Activated naive CD4-positive, alpha-beta T cell treated with anti-CD3 and anti-CD28 coated beads, Interleukin-2, amount 10 ng/mL, durations not matched to agents 7 days and 5 days (primary cell): ENCODE measurements around the gene CDIP1.
A peak's percentile ranks its signal among the peaks of the same experiment; 100 is the strongest.
"Not testable (repeated sequence)": the region's sequence is repeated elsewhere in the genome, so short reads cannot be mapped to it uniquely, and the experiment has no call there.

Experiments used
- CTCF ChIA-PET: fragments of 350-600 bp; sonication (Branson Sonifier 250); formaldehyde crosslinking; loops from one replicate; lab custom pipeline; 2021; ENCODE audit warnings: antibody characterized with exemption; lab: Charles Lee
- DNase-seq: peaks from one replicate; pipeline ENCODE4 v3.0.0-alpha.2; 2020
- H3K27ac Mint-ChIP-seq: one replicate; pipeline ENCODE4 v1.8.0; 2021; ENCODE audit warnings: mild to moderate bottlenecking, moderate library complexity, mixed read lengths
- H3K27me3 Mint-ChIP-seq: one replicate; pipeline ENCODE4 v1.8.0; 2021; ENCODE audit warnings: mild to moderate bottlenecking, mixed read lengths
- H3K36me3 Mint-ChIP-seq: one replicate; pipeline ENCODE4 v1.8.0; 2021; ENCODE audit warnings: mixed read lengths
- H3K4me1 Mint-ChIP-seq: one replicate; pipeline ENCODE4 v1.8.0; 2021; ENCODE audit warnings: mixed read lengths
- H3K4me3 Mint-ChIP-seq: one replicate; pipeline ENCODE4 v1.8.0; 2021; ENCODE audit warnings: mild to moderate bottlenecking, moderate library complexity, mixed read lengths
- H3K9me3 Mint-ChIP-seq: one replicate; pipeline ENCODE4 v1.8.0; 2021; ENCODE audit warnings: mixed read lengths

The CDIP1 gene

GRCh38 chr16:4538350-4539235, at the start of gene CDIP1:
CDIP1 (minus strand) TSS chr16:4538773; CDS start chr16:4514130, 24,643 bp downstream.
- Mint-ChIP-seq H3K9me3 (peaks cover 14% of the 10 kb centered on the region), H3K4me3 (peak within 1 kb of the TSS; percentile 74), H3K27ac (peak within 1 kb of the TSS; percentile 84), H3K4me1 (peaks cover 44% of the 10 kb centered on the region), H3K36me3 (peaks cover 13% of the 10 kb centered on the region), H3K27me3 (peaks cover 22% of the 10 kb centered on the region)
- DNase-seq, result peak; percentile 96
- CTCF ChIA-PET, result interaction anchor here (0.9 to 1.3 kb wide), 4 partner anchors 9 to 31 kb away, joined by 3 to 4 read pairs (median 4); no protein-coding TSS in a partner anchor

GRCh38 chr16:4586291-4586690, 47.7 kb upstream of the CDIP1 start:
- Mint-ChIP-seq H3K9me3 (peaks cover 3% of the 10 kb centered on the region), H3K4me3 (no peak overlapping the region), H3K27me3 (peaks cover 41% of the 10 kb centered on the region), H3K36me3 (no peaks in the 10 kb centered on the region), H3K27ac (no peak overlapping the region), H3K4me1 (peaks cover 4% of the 10 kb centered on the region)
- CTCF ChIA-PET, result interaction anchor here (0.7 to 5.0 kb wide), 15 partner anchors 9 to 329 kb away, joined by 3 to 83 read pairs (median 4); no protein-coding TSS in a partner anchor
- no peak for DNase-seq

- H3K4me3 Mint-ChIP-seq, result no peak overlapping the region
- peaks cover 39% of the 10 kb centered on the region for H3K27me3 Mint-ChIP-seq
- H3K36me3 Mint-ChIP-seq, result no peaks in the 10 kb centered on the region
- peaks cover 4% of the 10 kb centered on the region for H3K4me1 Mint-ChIP-seq
- DNase-seq, result no peak
- CTCF ChIA-PET, result interaction anchor here (3.0 to 5.0 kb wide), 2 partner anchors 69 to 76 kb away, joined by 10 to 83 read pairs; no protein-coding TSS in a partner anchor
- H3K9me3 Mint-ChIP-seq, result peaks cover 3% of the 10 kb centered on the region
- H3K27ac Mint-ChIP-seq, result no peak overlapping the region
Observed at GRCh38 chr16:4583906-4584305, 45.3 kb upstream of the CDIP1 start.

GRCh38 chr16:4580250-4580649, 41.7 kb upstream of the CDIP1 start:
- peaks cover 5% of the 10 kb centered on the region for H3K27me3 Mint-ChIP-seq
- DNase-seq, result no peak
- H3K4me1 Mint-ChIP-seq, result no peaks in the 10 kb centered on the region
- CTCF ChIA-PET, result no interaction called here
- no peak overlapping the region for H3K4me3 Mint-ChIP-seq
- no peaks in the 10 kb centered on the region for H3K9me3 Mint-ChIP-seq
- H3K36me3 Mint-ChIP-seq, result no peaks in the 10 kb centered on the region
- no peak overlapping the region for H3K27ac Mint-ChIP-seq

GRCh38 chr16:4578961-4579530, 40.5 kb upstream of the CDIP1 start:
- CTCF ChIA-PET, result interaction anchor here (1.4 kb wide), 1 partner anchor 73 kb away, joined by 4 read pairs; no protein-coding TSS in a partner anchor
- Mint-ChIP-seq H3K27ac (no peak overlapping the region), H3K4me3 (no peak overlapping the region), H3K4me1 (peaks cover 9% of the 10 kb centered on the region), H3K9me3 (no peaks in the 10 kb centered on the region), H3K27me3 (peaks cover 4% of the 10 kb centered on the region), H3K36me3 (no peaks in the 10 kb centered on the region)
- DNase-seq, result no peak

- Mint-ChIP-seq H3K9me3 (no peaks in the 10 kb centered on the region), H3K27ac (no peak overlapping the region), H3K36me3 (no peaks in the 10 kb centered on the region), H3K4me1 (peaks cover 9% of the 10 kb centered on the region), H3K27me3 (peaks cover 10% of the 10 kb centered on the region), H3K4me3 (no peak overlapping the region)
- CTCF ChIA-PET, result no interaction called here
- no peak for DNase-seq
Observed at GRCh38 chr16:4576008-4576407, 37.4 kb upstream of the CDIP1 start.

DNA sequence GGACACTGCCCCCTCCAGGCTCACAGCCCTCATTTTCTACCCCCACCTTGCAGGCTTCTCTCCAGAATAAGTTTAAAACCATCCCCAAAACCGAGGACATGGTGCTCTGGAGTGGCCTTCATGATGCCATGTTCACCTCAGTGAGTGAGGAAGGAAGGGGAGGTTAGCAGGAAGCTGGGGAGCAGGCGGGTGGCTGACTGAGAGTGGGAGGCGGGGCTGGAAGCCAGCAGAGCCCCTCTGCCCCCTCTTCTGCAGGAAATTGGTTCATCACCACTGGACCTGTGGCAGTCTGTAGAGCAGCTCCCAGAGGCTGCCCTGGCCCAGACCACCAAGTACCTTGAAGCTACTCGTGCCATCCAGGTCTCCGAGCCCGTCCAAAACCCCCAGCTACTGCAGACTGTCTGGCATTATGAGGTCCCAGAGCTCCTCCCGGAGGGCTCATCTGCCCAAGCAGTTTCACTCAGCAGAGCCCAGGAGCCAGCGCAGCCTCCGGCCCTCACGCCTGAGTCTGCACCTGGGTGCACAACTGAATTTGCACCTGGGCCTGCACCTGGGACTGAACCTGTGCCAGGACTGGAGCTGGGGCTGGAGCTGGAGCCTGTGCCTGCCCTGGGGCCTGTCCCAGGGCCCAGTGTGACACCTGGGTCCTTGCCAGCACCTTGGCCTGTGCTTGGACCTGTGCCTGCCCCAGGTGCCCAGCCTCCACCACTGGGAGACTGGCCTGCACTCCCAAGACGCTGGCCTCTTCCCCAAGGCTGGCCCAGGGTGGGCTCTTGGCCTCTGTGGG, 36.5 kb upstream of the CDIP1 start:
- no peaks in the 10 kb centered on the region for H3K36me3 Mint-ChIP-seq
- peaks cover 9% of the 10 kb centered on the region for H3K4me1 Mint-ChIP-seq
- peak; percentile 26 for DNase-seq
- no peak overlapping the region for H3K4me3 Mint-ChIP-seq
- CTCF ChIA-PET, result interaction anchor here (1.1 to 2.0 kb wide), 3 partner anchors 11 to 70 kb away, joined by 3 to 5 read pairs (median 4); no protein-coding TSS in a partner anchor
- no peak overlapping the region for H3K27ac Mint-ChIP-seq
- H3K27me3 Mint-ChIP-seq, result peaks cover 11% of the 10 kb centered on the region
- H3K9me3 Mint-ChIP-seq, result no peaks in the 10 kb centered on the region

DNA sequence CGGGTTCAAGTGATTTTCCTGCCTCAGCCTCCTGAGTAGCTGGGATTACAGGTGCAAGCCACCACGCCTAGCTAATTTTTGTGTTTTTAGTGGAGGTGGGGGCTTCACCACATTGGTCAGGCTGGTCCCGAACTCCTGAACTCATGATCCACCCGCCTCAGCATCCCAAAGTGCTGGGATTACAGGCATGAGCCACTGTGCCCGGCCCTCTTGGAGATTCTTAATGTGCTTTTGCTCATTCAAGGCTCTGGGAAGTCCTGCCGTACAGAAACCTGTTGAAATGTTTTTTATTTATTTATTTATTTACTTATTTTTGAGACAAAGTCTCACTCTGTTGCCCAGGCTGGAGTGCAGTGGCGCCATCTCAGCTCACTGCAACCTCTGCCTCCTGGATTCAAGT, 35.4 kb upstream of the CDIP1 start:
- H3K4me3 Mint-ChIP-seq, H3K27me3 Mint-ChIP-seq, H3K27ac Mint-ChIP-seq, H3K36me3 Mint-ChIP-seq, DNase-seq, H3K9me3 Mint-ChIP-seq: not testable (repeated sequence)
- peaks cover 12% of the 10 kb centered on the region for H3K4me1 Mint-ChIP-seq
- CTCF ChIA-PET, result interaction anchor here (2.0 kb wide), 1 partner anchor 69 kb away, joined by 5 read pairs; no protein-coding TSS in a partner anchor

DNA sequence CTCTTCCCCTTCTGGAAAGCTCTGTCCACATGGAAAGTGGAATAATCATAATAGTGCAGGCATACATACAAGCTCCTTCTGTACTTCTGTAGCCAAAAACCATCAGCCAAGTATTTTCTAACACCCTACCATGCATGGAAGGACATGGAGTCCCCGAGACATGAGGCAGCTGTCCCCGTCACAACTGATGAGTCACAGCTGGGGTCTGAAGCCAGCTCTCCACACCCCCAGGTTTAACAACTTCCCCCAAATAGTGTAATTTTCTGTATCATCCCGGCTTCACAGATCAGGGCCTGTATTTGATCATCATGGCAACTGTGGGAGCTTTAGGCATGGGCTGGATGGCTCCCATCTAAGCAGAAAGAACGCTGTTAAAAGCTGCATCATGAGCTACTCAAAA, 34.1 kb upstream of the CDIP1 start:
- peaks cover 7% of the 10 kb centered on the region for H3K27me3 Mint-ChIP-seq
- H3K4me1 Mint-ChIP-seq, result peaks cover 12% of the 10 kb centered on the region
- H3K36me3 Mint-ChIP-seq, result no peaks in the 10 kb centered on the region
- H3K9me3 Mint-ChIP-seq, result no peaks in the 10 kb centered on the region
- H3K27ac Mint-ChIP-seq, result no peak overlapping the region
- H3K4me3 Mint-ChIP-seq, result no peak overlapping the region
- no peak for DNase-seq
- CTCF ChIA-PET, result interaction anchor here (1.4 kb wide), 1 partner anchor 66 kb away, joined by 5 read pairs; no protein-coding TSS in a partner anchor

DNA sequence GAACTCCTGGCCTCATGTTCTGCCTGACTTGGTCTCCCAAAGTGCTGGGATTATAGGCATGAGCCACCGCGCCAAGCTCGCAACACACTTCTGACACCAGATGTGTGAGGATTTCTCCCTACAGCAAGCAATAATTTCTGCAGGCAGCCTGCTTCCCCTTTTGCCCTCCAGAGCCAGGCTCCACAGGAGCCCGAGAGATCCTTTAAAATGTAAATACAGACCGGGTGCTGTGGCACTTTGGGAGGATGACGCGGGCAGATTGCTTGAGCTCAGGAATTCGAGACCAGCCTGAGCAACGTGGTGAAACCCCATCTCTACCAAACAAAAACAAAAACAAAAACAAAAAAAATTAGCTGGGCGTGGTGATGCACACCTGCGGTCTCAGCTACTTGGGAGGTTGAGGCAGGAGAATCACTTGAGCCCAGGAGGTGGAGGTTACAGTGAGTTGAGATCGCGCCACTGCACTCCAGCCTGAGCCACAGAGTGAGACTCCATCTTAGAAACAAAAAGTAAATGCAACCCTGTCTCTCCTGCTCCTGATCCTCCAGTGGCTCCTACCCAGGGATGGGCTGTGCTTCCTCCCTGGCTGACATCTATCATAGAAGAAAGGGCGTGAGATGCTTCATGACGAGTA, 32.2 kb upstream of the CDIP1 start:
- DNase-seq, result peak; percentile 14
- CTCF ChIA-PET, result interaction anchor here (1.0 to 1.4 kb wide), 2 partner anchors 56 to 64 kb away, joined by 4 read pairs; no protein-coding TSS in a partner anchor
- no peak overlapping the region for H3K27ac Mint-ChIP-seq

DNA sequence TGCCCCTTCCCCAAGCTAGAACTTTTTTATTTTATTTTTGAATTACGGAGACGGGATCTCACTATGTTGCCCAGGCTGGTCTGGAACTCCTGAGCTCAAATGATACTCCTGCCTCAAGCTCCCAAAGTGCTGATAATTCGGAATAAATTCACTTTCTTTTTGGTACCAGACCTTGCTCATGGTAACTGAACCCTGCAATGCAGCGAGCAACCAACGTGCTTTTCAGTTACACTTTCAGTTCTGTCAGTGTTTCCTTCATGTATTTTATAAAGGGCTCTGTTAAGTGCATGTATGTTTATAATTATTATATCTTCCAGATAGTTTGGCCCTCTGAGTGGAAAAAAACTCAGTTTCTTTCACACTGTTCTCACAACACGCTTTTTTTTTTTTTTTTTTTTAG, 31.5 kb upstream of the CDIP1 start:
- Mint-ChIP-seq H3K4me3 (no peak overlapping the region), H3K4me1 (peaks cover 10% of the 10 kb centered on the region), H3K27me3 (peaks cover 8% of the 10 kb centered on the region), H3K36me3 (no peaks in the 10 kb centered on the region), H3K27ac (no peak overlapping the region), H3K9me3 (no peaks in the 10 kb centered on the region)
- no peak for DNase-seq
- CTCF ChIA-PET, result interaction anchor here (1.4 kb wide), 1 partner anchor 63 kb away, joined by 4 read pairs; no protein-coding TSS in a partner anchor

More for the DNA sequence above, 32.2 kb upstream of the CDIP1 start:
- Mint-ChIP-seq H3K27me3 (peaks cover 7% of the 10 kb centered on the region), H3K36me3 (no peaks in the 10 kb centered on the region), H3K9me3 (no peaks in the 10 kb centered on the region), H3K4me1 (peaks cover 12% of the 10 kb centered on the region), H3K4me3 (no peak overlapping the region)

DNA sequence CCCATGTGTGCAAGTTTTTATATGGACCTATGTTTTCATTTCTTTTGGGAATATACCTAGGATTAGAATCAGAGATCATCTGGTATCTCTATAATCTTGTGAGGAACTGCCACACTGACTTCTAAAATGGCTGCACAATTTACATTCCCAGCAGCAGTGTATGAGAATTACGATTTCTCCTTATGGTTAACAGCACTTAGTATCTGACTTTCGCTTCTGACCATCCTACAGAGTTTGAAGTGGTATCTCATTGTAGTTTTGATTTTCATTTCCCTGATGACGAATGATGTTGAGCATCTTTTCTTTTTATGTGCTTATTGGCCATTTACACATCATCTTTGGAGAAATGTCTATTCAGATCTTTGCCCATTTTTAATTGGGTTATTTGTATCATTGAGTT, 27.6 kb upstream of the CDIP1 start:
- Mint-ChIP-seq H3K27me3 (peaks cover 25% of the 10 kb centered on the region), H3K4me1 (peaks cover 3% of the 10 kb centered on the region), H3K36me3 (no peaks in the 10 kb centered on the region), H3K4me3 (no peak overlapping the region), H3K27ac (no peak overlapping the region), H3K9me3 (no peaks in the 10 kb centered on the region)
- CTCF ChIA-PET, result no interaction called here
- DNase-seq, result no peak

DNA sequence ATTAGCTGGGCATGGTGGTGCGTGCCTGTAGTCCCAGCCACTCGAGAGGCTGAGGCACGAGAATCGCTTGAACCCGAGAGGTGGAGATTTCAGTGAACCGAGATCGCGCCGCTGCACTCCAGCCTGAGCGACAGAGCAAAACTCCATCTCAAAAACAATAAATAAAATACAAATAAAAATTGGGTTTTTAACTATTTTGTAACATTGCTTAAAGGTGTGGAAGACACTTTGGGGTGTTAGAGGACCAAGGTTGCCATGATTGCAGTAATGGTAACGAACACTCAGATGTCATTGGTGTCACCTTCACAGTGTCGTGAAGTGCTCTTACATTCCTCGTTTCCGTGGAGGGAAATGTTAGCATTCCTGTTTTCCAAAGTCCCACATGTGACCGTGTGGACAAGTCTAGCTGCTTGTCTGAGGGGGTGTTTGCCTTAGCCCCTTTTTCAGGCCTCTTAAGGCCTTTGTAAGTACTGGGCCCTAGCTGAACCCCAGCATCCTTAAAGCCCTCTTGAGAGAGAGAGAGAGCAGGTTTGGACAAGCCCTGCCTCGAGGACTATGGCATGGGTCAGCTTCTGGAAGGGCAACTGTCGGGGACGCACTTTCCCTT, 26.2 kb upstream of the CDIP1 start:
- CTCF ChIA-PET, result no interaction called here
- no peak overlapping the region for H3K4me3 Mint-ChIP-seq
- H3K9me3 Mint-ChIP-seq, result no peaks in the 10 kb centered on the region

More for the DNA sequence above, 26.2 kb upstream of the CDIP1 start:
- H3K27ac Mint-ChIP-seq, result no peak overlapping the region
- peaks cover 27% of the 10 kb centered on the region for H3K27me3 Mint-ChIP-seq
- no peaks in the 10 kb centered on the region for H3K36me3 Mint-ChIP-seq
- H3K4me1 Mint-ChIP-seq, result no peaks in the 10 kb centered on the region
- no peak for DNase-seq
